Measurements from ENCODE around the gene COL20A1.

DNA sequence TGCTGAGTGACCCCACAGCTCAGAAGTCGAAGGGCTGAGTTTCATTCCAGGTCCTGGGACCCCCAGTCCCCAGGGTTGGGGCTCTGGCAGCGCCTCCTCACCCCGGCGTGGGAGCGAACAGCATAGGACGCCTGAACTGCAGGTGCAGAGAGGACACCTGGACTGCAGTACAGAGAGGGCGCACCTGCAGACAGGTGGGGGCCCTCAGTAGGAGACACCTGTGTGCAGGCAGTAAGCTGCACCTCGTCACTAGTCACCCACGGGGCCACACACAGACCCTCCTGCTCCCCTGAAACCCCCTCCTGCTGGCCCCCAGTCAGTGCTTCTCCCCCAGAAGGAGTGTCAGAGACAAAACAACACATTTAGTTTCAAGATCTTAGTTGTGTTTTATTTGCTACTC, 30.1 kb upstream of the COL20A1 start:
- TF ChIP-seq, protein P1, sequence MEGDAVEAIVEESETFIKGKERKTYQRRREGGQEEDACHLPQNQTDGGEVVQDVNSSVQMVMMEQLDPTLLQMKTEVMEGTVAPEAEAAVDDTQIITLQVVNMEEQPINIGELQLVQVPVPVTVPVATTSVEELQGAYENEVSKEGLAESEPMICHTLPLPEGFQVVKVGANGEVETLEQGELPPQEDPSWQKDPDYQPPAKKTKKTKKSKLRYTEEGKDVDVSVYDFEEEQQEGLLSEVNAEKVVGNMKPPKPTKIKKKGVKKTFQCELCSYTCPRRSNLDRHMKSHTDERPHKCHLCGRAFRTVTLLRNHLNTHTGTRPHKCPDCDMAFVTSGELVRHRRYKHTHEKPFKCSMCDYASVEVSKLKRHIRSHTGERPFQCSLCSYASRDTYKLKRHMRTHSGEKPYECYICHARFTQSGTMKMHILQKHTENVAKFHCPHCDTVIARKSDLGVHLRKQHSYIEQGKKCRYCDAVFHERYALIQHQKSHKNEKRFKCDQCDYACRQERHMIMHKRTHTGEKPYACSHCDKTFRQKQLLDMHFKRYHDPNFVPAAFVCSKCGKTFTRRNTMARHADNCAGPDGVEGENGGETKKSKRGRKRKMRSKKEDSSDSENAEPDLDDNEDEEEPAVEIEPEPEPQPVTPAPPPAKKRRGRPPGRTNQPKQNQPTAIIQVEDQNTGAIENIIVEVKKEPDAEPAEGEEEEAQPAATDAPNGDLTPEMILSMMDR (conservative IDR thresholded peaks at IDR 0.05 in 1 of 2, IDR thresholded peaks at IDR 0.05 in 1 of 2; ENCODE audit: low read depth in 1 of 2, low read length in 2 of 2), result no peak
- TF ChIP-seq EZH2 (IDR thresholded peaks at IDR 0.05; ENCODE audit: low read length, missing control alignments), result no peak

Data from fibroblast of lung (primary cell).